Mucosa of descending colon (tissue), 3 donors: ENCODE measurements around the gene ARHGEF25. TPM values are rescaled to one million over a fixed set of nuclear protein-coding genes. Genes with fewer than 3 reads are reported as not detected.
"Not testable (repeated sequence)": the region's sequence is repeated elsewhere in the genome, so short reads cannot be mapped to it uniquely, and the experiment has no call there.

Source experiments
- ATAC-seq: fragments of 200-7000 bp; cut with Tn5 transposase; one replicate; pipeline ENCODE4 v1.9.1; 2020; ENCODE audit warnings: mild to moderate bottlenecking, moderate library complexity
- DNase-seq, 3 donors: peaks; one replicate each; pipeline ENCODE4 v3.0.0-alpha.2; 2020
- H3K36me3 ChIP-seq: fragments of 200-600 bp; one replicate; pipeline ENCODE4 v1.8.0; 2021; ENCODE audit warnings: low read depth, mild to moderate bottlenecking
- H3K4me1 ChIP-seq: fragments of 200-600 bp; one replicate; pipeline ENCODE4 v1.8.0; 2021; ENCODE audit warnings: low read depth, mild to moderate bottlenecking
- H3K4me3 ChIP-seq: fragments of 200-600 bp; one replicate; pipeline ENCODE4 v1.8.0; 2021; ENCODE audit warnings: mild to moderate bottlenecking
- H3K9me3 ChIP-seq: fragments of 200-600 bp; one replicate; pipeline ENCODE4 v1.8.0; 2021; ENCODE audit warnings: mild to moderate bottlenecking
- CTCF ChIP-seq: fragments of 200-600 bp; IDR thresholded peaks from one replicate; pipeline ENCODE4 v1.8.0; 2022; ENCODE audit warnings: antibody characterized with exemption, mild to moderate bottlenecking
- intact Hi-C, 2 donors: fragments of 100-400 bp; cut with DNase I in 1 of 2; cut with micrococcal nuclease in 1 of 2; formaldehyde crosslinking; loops; one replicate each; pipeline versions ENCODE4 v1.11.0 to v1.11.1; 2022; cut with DNase I, micrococcal nuclease
- long read RNA-seq, 2 donors: library from polyadenylated mRNA; unstranded; transcript quantifications; one replicate each; pipeline ENCODE4 v2.0.0, GENCODE V29; 2019 to 2021
- total RNA-seq, 3 donors: library from RNA; stranded (reverse); fragmentation: NEBNext Ultra II Directional in 2 of 3; extraction: Animal tissue kit (Norgen Biotek cat#: 25700) in 2 of 3; gene quantifications; one replicate each; pipeline versions ENCODE4 v1.2.1 to v1.2.4, GENCODE V29; 2021 to 2023
- donor health status: DM: no; HTN: no; CAD: no; lungs with moderate emphysema.
- donor health status: DM: no; HTN: no; CAD: no.
- donor health status: DM: no; HTN: yes; CAD: no.

Gene ARHGEF25
- 100 to 1,000 TPM in 1 of 3 donors, 10 to 100 TPM in 1, 1 to 10 TPM in 1; 5.0 to 129 (median 11.0) TPM for total RNA-seq
- long read RNA-seq, donor 1, partial matches to known transcripts, result 3 of 8 reads
- long read RNA-seq, donor 1, other reads (novel, unspliced or antisense), result 4 of 8 reads
- long read RNA-seq, donor 2, result 0 reads

- DNase-seq (peak; percentile 43 to 73 (median 72)), ATAC-seq (peak; percentile 70)
- Histone ChIP-seq H3K36me3 (no peaks in the 10 kb centered on the region), H3K4me1 (peaks cover 8% of the 10 kb centered on the region), H3K4me3 (peak within 1 kb of the TSS; percentile 6), H3K9me3 (no peaks in the 10 kb centered on the region)
- no peak for TF ChIP-seq CTCF
- intact Hi-C loops, result no loop called here
These were observed at the start of gene ARHGEF25 for GRCh38 chr12:57611108-57611826. ARHGEF25 (plus strand) TSS chr12:57611435; CDS start chr12:57611895, 460 bp downstream.

GRCh38 chr12:57563358-57563757 lies 47.9 kb upstream of the ARHGEF25 start:
- Histone ChIP-seq H3K4me1 (no peaks in the 10 kb centered on the region), H3K4me3 (no peak overlapping the region), H3K9me3 (no peaks in the 10 kb centered on the region), H3K36me3 (no peaks in the 10 kb centered on the region)
- ATAC-seq (no peak), DNase-seq (no peak)
- no peak for TF ChIP-seq CTCF
- intact Hi-C loops, result no loop called here

GRCh38 chr12:57564178-57564740 lies 47.0 kb upstream of the ARHGEF25 start:
- DNase-seq (no peak), ATAC-seq (no peak)
- H3K4me1 ChIP-seq, result no peaks in the 10 kb centered on the region
- TF ChIP-seq CTCF, result no peak
- no peaks in the 10 kb centered on the region for H3K9me3 ChIP-seq
- intact Hi-C loops, result no loop called here
- no peak overlapping the region for H3K4me3 ChIP-seq
- no peaks in the 10 kb centered on the region for H3K36me3 ChIP-seq

- ATAC-seq, result no peak
- TF ChIP-seq CTCF, result no peak
- intact Hi-C loops, result no loop called here
- Histone ChIP-seq H3K4me1 (no peaks in the 10 kb centered on the region), H3K36me3 (no peaks in the 10 kb centered on the region), H3K4me3 (no peak overlapping the region), H3K9me3 (no peaks in the 10 kb centered on the region)
- DNase-seq, result no peak
These were observed 42.4 kb upstream of the ARHGEF25 start for GRCh38 chr12:57568838-57569237.

- intact Hi-C loops, result no loop called here
- no peak for TF ChIP-seq CTCF
- no peaks in the 10 kb centered on the region for H3K36me3 ChIP-seq
- H3K9me3 ChIP-seq, result no peaks in the 10 kb centered on the region
- DNase-seq (no peak), ATAC-seq (no peak)
- no peaks in the 10 kb centered on the region for H3K4me1 ChIP-seq
- no peak overlapping the region for H3K4me3 ChIP-seq
These were observed 41.4 kb upstream of the ARHGEF25 start for GRCh38 chr12:57569858-57570257.

GRCh38 chr12:57570438-57570837 lies 40.8 kb upstream of the ARHGEF25 start:
- H3K9me3 ChIP-seq, DNase-seq, intact Hi-C loops, H3K4me3 ChIP-seq, H3K4me1 ChIP-seq, H3K36me3 ChIP-seq, ATAC-seq: not testable (repeated sequence)
